Ovary (tissue), 3 donors: Measurements from ENCODE around the gene MAP3K21.

Experiments
- CTCF ChIP-seq, 3 donors: fragments of 450-650 bp in 2 of 3; fragments of 200-600 bp in 1 of 3; IDR thresholded peaks; one replicate each; pipeline versions ENCODE4 v1.5.1 to v1.8.0; 2016 to 2022; ENCODE audit warnings: antibody characterized with exemption in 3 of 3, mild to moderate bottlenecking in 1 of 3
- EP300 ChIP-seq: sonication (generic); formaldehyde crosslinking; IDR thresholded peaks from one replicate; pipeline ENCODE4 v1.6.1; 2017; ENCODE audit warnings: antibody characterized with exemption
- POLR2A ChIP-seq: fragments of 450-650 bp; IDR thresholded peaks from one replicate; pipeline ENCODE4 v1.6.1; 2017; ENCODE audit warnings: antibody characterized with exemption, mild to moderate bottlenecking, moderate library complexity
- donor health status: DM: no; HTN: no; CAD: no.

DNA sequence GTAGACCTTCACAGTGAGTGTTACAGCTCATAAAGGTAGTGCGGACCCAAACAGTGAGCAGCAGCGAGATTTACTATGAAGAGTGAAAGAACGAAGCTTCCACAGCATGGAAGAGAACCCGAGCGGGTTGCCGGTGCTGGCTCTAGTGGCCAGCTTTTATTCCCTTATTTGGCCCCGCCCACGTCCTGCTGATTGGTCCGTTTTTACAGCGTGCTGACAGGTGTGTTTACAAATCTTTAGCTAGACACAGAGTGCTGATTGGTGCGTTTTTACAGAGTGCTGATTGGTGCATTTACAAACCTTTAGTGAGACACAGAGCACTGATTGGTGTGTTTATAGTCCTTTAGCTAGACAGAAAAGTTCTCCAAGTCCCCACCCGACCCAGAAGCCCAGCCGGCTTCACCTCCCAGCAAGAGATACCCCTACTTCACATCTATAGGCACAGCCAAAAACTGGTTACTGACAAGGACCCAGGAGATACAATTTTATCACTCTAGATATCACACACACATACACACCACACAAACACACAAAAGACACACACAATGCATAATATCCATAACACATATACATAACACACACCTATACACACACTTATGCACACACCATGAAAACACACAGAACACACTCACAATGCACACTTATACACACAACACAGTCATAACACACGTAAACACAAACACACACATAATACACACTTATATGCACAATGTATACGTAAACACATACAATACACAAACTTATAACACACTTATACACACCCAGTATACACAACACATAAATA lies 68.5 kb downstream of the MAP3K21 start:
- TF ChIP-seq EP300: no peak
- TF ChIP-seq POLR2A: no peak
- no peak for TF ChIP-seq CTCF (IDR thresholded peaks at IDR 0.05)
